ENCODE results near the gene TTLL6. TPM values are rescaled to one million over a fixed set of nuclear protein-coding genes. Genes with fewer than 3 reads are reported as not detected.

TTLL6 gene
- 0.50 to 0.60 TPM (median 0.56 TPM) in 5 replicates for total RNA-seq (2022; extraction: Qiagen RNA extraction; ENCODE audit: low read depth)

DNA sequence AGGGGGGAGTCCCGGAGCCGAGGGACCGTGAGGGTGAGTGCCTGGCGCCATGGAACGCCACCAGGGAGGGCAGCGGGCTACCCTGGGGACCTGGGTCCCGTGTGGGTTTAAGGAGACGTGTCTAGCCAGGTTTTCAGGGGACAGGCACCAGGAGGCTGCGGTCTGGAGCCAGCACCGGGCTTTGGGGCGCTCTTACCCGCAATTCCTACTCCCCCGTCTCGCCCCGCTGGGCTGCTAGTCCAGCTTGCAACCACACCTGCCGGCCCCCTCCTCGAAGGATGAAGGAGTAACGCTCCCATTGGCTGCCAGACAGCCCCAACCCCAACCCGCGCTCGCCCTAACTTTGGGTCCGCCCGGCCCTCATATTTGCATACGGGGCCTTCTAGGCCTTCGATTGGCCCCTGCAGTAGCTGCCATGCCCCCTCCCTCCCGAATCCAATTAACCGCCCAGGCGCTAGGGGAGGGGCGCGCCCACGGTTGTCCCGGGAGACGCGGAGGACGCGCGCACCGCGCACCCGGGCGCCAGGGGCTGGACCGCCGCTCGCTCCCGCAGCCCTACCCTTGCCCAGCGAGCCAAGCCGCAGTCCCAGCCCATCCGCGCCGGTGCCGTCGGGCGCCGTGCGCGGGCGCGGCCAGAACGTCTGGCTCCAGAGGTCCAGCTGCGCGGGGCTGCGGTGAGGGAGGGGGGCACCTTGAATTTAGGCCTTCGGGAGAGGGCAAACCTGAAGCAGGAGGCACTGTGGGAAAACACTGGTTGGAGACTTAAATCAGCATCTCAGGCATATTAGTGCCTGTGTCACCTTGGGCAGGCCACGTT is at the start of gene TTLL6:
TTLL6 (minus strand) TSS at position 456 of the 817 bp plus-strand sequence; CDS start at position 299, 157 bp downstream.

DNA sequence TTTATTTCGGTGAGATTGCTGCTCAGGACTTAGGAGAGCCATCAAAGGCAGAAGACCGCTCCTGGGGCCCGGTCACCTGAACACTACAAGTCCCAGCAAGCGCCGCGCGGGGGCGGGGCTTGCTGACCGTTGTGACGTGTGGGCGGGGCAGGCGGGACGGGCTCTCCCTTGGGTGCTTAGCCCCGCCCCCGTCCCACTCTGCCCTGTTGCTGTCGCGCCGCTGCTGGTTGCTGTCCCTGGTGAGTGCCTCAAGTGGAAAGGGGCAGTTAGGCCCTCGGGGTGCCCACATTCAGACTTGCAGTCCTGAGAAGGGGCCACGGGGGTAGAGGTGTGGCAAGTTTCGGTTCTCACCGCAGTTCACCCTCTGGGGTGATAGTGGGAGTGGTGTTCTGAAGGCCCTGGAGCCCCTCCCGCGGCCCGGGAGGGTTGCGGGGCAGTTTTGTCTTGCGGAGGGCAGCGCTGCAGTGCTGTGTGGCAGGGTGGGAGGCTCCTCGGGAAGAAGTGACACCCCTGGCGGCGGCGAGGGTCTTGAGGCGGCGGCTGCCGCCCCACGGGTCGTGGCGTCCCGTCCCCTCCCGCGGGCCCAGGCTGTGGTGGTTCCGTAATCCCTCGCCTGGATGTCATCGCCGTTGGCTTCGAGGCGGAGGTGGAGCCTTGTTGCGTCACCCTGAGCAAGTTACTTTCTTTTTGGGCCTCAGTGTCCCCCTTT is 14.0 kb upstream of the TTLL6 start, which contains the start of gene CALCOCO2:
CALCOCO2 (plus strand) TSS at position 196 of the 709 bp plus-strand sequence. CDS start 10,673 bp downstream, outside the sequence.

DNA sequence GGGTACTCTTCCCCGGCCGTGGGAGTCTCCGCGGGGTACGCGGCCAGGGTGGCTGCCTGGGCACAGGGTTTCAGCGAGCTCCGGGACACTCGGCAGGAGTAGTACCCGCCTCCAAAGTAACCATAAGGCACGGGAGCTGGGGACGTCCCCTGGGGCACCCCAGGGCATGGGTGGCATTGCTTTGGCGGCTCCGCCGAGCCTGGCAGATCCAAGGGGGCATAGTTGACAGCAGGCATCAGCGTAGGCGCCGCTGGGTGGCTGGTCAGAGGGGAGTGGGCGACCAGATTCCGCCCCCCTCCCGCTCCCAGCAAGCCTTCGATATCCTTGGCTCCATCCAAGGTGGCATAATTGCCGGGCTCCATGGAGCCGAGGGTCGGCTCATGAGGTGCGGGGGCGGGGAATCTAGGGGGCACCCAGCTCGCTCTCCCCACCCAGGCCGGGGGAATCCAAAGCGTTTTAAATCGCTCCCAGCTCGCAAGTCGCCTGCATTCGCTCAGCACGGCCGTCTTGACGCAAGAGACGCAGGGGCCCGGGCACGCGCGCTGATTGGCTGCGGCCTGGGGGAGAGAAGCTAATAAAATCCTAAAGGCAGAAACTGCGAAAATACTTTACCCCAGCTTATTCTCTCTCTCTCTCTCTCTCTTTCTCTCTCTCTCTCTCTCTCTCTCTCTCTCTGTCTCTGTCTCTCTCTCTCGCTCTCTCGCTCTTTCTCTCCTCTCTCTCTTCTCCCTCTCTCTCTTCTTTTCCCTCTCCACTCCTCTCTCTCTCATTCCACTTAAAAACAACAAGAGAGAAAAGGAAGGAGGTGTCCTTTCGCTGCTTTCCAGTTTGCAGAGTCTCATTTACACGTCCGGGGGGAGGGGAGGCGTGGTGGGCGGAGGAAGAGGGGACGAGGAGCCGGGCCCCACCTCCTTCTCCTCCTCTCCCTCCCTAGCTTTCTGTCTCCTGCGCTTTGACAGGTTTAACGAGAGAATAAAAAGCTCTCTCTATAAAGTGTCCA is 88.5 kb downstream of the TTLL6 start, which contains the start of gene HOXB13:
HOXB13 (minus strand) TSS at position 519 of the 1,000 bp plus-strand sequence; CDS start at position 362, 157 bp downstream.

DNA sequence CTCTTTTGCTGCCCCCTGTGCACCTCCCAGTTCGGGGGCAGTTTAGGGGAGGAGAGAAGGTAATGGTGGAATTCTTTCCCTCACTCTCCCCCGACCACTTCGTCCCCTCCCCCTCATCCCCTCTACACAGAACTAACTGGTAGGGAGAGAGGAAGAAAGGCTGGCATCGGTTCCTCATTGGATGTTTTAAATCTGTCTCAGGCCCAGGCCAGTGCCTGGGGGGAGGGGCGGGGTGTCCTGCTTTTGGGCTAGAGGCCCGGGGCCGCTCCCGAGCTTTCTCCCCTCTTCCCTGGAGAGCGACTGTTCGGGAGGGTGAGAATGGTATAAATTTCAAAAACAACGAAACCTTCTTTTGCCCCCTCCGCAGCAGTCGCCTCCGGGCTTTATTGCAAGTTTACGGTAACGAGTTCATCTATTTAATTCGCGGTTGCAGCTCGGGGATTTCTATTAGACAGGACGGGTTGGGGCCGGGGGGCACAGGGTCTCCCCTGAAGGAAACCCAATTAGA is 94.1 kb downstream of the TTLL6 start, which contains the start of gene PRAC2:
PRAC2 (plus strand) TSS at position 271 of the 508 bp plus-strand sequence. CDS start 1,226 bp downstream, outside the sequence.

DNA sequence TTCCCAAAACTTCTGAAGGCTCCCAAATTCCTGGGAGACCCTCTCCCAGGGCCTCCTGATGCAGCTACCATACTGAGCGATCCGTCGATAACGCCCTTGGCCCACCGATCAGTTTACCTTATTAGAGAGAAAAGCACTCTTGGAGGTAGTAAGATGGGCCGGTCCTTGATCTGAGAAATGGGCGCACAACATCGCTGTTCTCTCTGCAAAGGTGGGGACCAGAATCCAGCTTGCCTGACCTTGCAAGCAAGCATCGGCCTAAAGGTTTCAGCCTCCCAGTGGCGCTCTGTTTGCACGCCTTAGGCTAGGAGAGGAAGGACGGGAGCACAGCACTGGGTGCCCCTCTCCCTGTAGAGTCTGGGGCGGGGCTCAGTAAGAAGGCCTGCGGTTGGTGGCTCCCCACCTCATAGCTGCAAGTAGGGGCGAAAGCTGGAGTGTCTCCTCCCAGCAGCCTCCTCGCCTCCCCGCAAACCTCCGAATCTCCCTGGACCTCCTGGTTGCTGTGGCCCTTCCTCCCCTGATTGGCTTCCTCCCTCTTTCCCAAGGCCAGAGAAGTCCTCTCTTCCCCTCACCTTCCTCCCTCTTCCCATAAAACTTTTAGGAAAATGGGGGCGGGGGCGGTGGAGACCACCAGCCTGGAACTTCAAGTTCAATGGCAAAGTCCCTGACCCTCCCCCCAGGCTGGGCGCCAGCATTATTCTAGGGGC is 94.7 kb downstream of the TTLL6 start, which contains the start of gene PRAC1:
PRAC1 (minus strand) TSS at position 318 of the 707 bp plus-strand sequence; CDS start at position 192, 126 bp downstream.

Other genes starting within 250 kb of the TTLL6 start
- 0.08 to 0.18 TPM (median 0.16 TPM) in 5 replicates for gene HOXB4, start 238.9 kb downstream of the TTLL6 start, total RNA-seq (2022; extraction: Qiagen RNA extraction; ENCODE audit: low read depth)
- gene HOXB3, start 227.0 kb downstream of the TTLL6 start, total RNA-seq (2022; extraction: Qiagen RNA extraction; ENCODE audit: low read depth) = 4.6 to 5.8 TPM (median 5.5 TPM) in 5 replicates
- gene HOXB5, start 223.4 kb downstream of the TTLL6 start, total RNA-seq (2022; extraction: Qiagen RNA extraction; ENCODE audit: low read depth) = 1.2 to 3.3 TPM (median 2.4 TPM) in 5 replicates
- gene HOXB6, start 212.2 kb downstream of the TTLL6 start, total RNA-seq (2022; extraction: Qiagen RNA extraction; ENCODE audit: low read depth) = 4.7 to 7.8 TPM (median 7.0 TPM) in 5 replicates
- gene HOXB7, start 206.2 kb downstream of the TTLL6 start, total RNA-seq (2022; extraction: Qiagen RNA extraction; ENCODE audit: low read depth) = 27.0 to 35.8 TPM (median 31.6 TPM) in 5 replicates
- 6.1 to 9.0 TPM (median 7.9 TPM) in 5 replicates for gene HOXB8, start 201.9 kb downstream of the TTLL6 start, total RNA-seq (2022; extraction: Qiagen RNA extraction; ENCODE audit: low read depth)
- gene HOXB9, start 190.9 kb downstream of the TTLL6 start, total RNA-seq (2022; extraction: Qiagen RNA extraction; ENCODE audit: low read depth) = 8.1 to 10.1 TPM (median 8.4 TPM) in 5 replicates
- gene PRAC1, start 94.7 kb downstream of the TTLL6 start, total RNA-seq (2022; extraction: Qiagen RNA extraction; ENCODE audit: low read depth) = not detected in 5 replicates
- not detected in 5 replicates for gene PRAC2, start 94.0 kb downstream of the TTLL6 start, total RNA-seq (2022; extraction: Qiagen RNA extraction; ENCODE audit: low read depth)
- 1.7 to 2.7 TPM (median 2.3 TPM) in 5 replicates for gene HOXB13, start 88.5 kb downstream of the TTLL6 start, total RNA-seq (2022; extraction: Qiagen RNA extraction; ENCODE audit: low read depth)
- gene CALCOCO2, start 13.8 kb upstream of the TTLL6 start, total RNA-seq (2022; extraction: Qiagen RNA extraction; ENCODE audit: low read depth) = 64.9 to 77.4 TPM (median 68.9 TPM) in 5 replicates
- 498 to 723 TPM (median 555 TPM) in 5 replicates for gene ATP5MC1, start 75.6 kb upstream of the TTLL6 start, total RNA-seq (2022; extraction: Qiagen RNA extraction; ENCODE audit: low read depth)
- gene UBE2Z, start 91.2 kb upstream of the TTLL6 start, total RNA-seq (2022; extraction: Qiagen RNA extraction; ENCODE audit: low read depth) = 125 to 133 TPM (median 130 TPM) in 5 replicates
- 271 to 317 TPM (median 289 TPM) in 5 replicates for gene SNF8, start 127.6 kb upstream of the TTLL6 start, total RNA-seq (2022; extraction: Qiagen RNA extraction; ENCODE audit: low read depth)
- gene GIP, start 151.4 kb upstream of the TTLL6 start, total RNA-seq (2022; extraction: Qiagen RNA extraction; ENCODE audit: low read depth) = 2.9 to 4.4 TPM (median 3.8 TPM) in 5 replicates
- gene IGF2BP1, start 180.2 kb upstream of the TTLL6 start, total RNA-seq (2022; extraction: Qiagen RNA extraction; ENCODE audit: low read depth) = 53.1 to 93.9 TPM (median 91.6 TPM) in 5 replicates